GM06990 (cell line): ENCODE measurements around the gene C1QB.
"Not testable (repeated sequence)": the region's sequence is repeated elsewhere in the genome, so short reads cannot be mapped to it uniquely, and the experiment has no call there.

Experiments
- DNase-seq: peaks from one replicate; pipeline ENCODE4 v3.0.0-alpha.2; 2011; ENCODE audit not compliant: insufficient read length; ENCODE audit errors: extremely low read depth
- H3K27me3 ChIP-seq: replicated peaks from 2 replicates; pipeline ENCODE4 v1.6.0; 2011; ENCODE audit warnings: low read length; ENCODE audit not compliant: control insufficient read depth, insufficient read depth
- H3K36me3 ChIP-seq: 2 replicates; pipeline ENCODE4 v1.5.1; 2011; ENCODE audit warnings: low read length; ENCODE audit not compliant: control insufficient read depth, insufficient read depth
- H3K4me3 ChIP-seq: replicated peaks from 2 replicates; pipeline ENCODE4 v1.5.1; 2011; ENCODE audit warnings: low read depth, mild to moderate bottlenecking, control low read depth, low read length
- TF ChIP-seq, protein P1 (sequence below): IDR thresholded peaks from 2 replicates; pipeline ENCODE4 v1.5.1; 2011; ENCODE audit warnings: low read length, control low read depth, mild to moderate bottlenecking, inconsistent platforms; ENCODE audit not compliant: insufficient read depth, poor library complexity, severe bottlenecking

The C1QB gene

DNA sequence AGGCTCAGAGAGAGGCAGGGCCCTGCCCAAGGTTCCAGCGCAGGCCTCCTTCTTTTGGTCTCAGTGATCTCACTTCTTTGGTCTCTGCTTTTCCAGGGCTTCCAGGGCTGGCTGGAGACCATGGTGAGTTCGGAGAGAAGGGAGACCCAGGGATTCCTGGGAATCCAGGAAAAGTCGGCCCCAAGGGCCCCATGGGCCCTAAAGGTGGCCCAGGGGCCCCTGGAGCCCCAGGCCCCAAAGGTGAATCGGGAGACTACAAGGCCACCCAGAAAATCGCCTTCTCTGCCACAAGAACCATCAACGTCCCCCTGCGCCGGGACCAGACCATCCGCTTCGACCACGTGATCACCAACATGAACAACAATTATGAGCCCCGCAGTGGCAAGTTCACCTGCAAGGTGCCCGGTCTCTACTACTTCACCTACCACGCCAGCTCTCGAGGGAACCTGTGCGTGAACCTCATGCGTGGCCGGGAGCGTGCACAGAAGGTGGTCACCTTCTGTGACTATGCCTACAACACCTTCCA, 7.7 kb downstream of the C1QB start:
- H3K36me3 ChIP-seq, result no peaks in the 10 kb centered on the region
- H3K4me3 ChIP-seq, result no peak overlapping the region
- DNase-seq, result no peak
- TF ChIP-seq, protein P1, sequence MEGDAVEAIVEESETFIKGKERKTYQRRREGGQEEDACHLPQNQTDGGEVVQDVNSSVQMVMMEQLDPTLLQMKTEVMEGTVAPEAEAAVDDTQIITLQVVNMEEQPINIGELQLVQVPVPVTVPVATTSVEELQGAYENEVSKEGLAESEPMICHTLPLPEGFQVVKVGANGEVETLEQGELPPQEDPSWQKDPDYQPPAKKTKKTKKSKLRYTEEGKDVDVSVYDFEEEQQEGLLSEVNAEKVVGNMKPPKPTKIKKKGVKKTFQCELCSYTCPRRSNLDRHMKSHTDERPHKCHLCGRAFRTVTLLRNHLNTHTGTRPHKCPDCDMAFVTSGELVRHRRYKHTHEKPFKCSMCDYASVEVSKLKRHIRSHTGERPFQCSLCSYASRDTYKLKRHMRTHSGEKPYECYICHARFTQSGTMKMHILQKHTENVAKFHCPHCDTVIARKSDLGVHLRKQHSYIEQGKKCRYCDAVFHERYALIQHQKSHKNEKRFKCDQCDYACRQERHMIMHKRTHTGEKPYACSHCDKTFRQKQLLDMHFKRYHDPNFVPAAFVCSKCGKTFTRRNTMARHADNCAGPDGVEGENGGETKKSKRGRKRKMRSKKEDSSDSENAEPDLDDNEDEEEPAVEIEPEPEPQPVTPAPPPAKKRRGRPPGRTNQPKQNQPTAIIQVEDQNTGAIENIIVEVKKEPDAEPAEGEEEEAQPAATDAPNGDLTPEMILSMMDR, result no peak
- H3K27me3 ChIP-seq, result no peaks in the 10 kb centered on the region

DNA sequence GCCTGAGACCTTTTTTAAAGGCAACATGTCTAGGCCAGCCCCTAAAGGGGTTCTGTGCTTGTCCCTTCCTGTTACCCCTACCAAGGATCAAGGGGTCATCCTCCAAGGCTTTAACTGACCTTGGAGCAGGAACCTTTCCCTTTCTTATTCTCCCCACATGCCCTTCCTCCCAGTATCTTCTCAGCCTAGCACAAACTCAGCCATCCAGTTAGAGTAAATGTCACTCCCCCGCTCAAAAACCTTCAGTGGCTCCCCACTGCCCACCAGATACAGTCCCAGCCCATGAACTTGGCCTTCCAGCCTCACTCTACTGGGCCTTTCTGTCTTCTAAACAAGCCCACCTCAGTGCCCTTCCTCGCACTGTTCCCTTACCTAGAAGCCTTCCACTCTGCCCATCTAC, 8.8 kb downstream of the C1QB start:
- no peak for DNase-seq
- TF ChIP-seq, protein P1, result no peak
- no peaks in the 10 kb centered on the region for H3K36me3 ChIP-seq
- no peaks in the 10 kb centered on the region for H3K27me3 ChIP-seq
- H3K4me3 ChIP-seq, result no peak overlapping the region

DNA sequence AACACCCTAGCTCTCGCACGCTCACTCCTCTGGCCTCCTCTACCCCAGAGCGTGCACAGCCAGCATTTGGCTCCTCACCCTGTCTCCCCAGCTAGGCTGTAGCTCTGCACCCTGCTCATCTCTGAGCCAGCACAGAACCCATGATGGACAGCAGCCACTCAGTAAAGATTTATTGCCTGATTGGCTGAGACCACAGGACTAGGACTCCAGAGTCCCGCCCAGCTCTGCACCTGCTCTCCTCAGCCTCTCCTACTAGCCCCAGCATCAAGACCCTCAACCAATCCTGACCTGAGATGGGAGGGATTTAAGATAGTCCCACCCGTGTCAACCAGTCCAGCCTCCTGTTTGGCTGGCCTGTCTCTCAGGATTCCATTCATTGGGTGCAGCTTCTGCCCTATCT, 9.3 kb downstream of the C1QB start:
- no peaks in the 10 kb centered on the region for H3K36me3 ChIP-seq
- H3K4me3 ChIP-seq, result no peak overlapping the region
- TF ChIP-seq, protein P1, result no peak
- no peak for DNase-seq
- H3K27me3 ChIP-seq, result no peaks in the 10 kb centered on the region

DNA sequence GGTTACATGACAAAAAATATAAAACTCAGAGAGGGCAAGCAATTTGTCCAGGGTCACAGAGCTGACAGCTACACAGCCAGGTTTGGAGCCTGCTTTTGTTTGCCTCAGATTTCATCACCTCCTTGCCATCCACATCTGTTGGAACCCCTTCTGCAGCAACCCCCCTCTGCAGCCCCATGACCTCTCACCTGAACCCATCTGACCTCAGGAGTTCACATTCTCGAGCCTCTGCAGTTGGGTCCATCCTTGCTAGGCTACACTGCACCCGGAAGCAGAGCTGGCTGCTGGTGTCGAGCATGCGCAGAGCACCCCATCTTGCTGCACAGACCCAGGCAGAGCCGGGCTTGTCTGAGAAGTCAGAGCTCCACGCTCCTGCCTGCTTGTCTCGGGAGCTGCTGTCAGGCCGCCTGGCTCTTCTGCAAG, 10.0 kb downstream of the C1QB start:
- Histone ChIP-seq H3K36me3 (no peaks in the 10 kb centered on the region), H3K4me3 (no peak overlapping the region), H3K27me3 (no peaks in the 10 kb centered on the region)
- TF ChIP-seq, protein P1, result no peak
- no peak for DNase-seq

DNA sequence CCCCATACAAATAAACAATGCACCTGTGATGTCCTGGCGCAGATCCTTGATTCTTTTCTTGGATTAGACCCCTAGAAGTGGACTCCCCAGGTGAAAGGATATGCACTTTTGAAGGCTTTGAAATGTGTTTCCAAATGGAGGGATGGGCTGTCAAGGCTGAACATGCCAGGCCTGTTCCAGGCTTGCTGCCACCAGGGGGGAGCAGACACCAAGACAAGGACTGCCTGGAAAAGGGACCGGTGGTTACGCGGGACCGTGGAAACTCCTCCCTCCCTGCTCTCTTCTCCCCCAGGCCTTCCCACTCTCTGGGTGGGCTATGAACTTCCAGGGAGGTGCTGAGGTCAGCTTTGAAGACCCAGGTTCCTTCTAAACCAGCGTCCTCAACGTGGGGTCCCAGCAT, 12.7 kb downstream of the C1QB start:
- TF ChIP-seq, protein P1, result peak; percentile 27
- no peaks in the 10 kb centered on the region for H3K27me3 ChIP-seq
- H3K36me3 ChIP-seq, result no peaks in the 10 kb centered on the region
- no peak for DNase-seq
- no peak overlapping the region for H3K4me3 ChIP-seq

DNA sequence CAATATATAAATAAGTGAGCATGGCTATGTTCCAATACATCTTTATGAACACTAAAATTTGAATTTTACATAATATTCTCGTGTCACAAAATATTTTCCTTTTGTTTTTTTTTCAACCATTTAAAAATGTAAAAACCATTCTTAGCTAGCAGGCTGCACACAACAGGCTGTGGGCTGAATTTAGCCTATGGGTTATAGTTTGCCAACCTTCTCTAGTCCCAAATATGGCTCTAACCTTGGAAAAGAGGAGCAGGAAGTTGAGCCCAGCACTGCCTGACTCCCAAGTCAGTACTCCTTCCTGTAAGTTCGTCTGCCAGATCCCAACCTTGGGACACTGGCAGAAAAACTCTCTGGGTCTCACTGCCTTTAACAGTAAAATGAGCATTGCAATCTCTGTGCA, 13.4 kb downstream of the C1QB start:
- no peak for DNase-seq
- no peak overlapping the region for H3K4me3 ChIP-seq
- H3K27me3 ChIP-seq, result peaks cover 3% of the 10 kb centered on the region
- TF ChIP-seq, protein P1, result no peak
- H3K36me3 ChIP-seq, result no peaks in the 10 kb centered on the region

DNA sequence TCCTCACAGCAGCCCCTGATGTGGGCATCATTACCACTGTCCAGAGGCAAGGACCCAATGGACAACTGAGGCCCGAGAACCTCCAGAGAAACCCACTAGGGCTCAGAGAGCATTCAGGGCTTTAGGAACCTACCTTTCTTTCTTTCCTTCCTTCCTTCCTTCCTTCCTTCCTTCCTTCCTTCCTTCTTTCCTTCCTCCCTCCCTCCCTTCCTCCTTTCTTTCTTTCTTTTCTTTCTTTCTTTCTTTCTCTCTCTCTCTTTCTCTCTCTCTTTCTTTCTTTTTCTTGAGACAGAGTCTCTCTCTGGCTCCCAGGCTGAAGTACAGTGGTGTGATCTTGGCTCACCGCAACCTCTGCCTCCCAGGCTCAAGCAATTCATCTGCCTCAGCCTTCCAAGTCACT, 15.8 kb downstream of the C1QB start:
- not testable (repeated sequence) for H3K4me3 ChIP-seq, H3K27me3 ChIP-seq, H3K36me3 ChIP-seq, DNase-seq
